C4-2B (cell line): ENCODE measurements around the gene LMO3.

Source experiments
- H3K27ac ChIP-seq: fragments of 450-650 bp; 2 replicates; pipeline ENCODE4 v1.5.1; 2017
- CTCF ChIP-seq: fragments of 450-650 bp; conservative IDR thresholded peaks from 2 replicates; pipeline ENCODE4 v1.5.1; 2017; ENCODE audit warnings: mild to moderate bottlenecking
- ZFX ChIP-seq: fragments of 450-650 bp; IDR thresholded peaks from 2 replicates; pipeline ENCODE4 v1.6.1; 2017

LMO3 gene

GRCh38 chr12:16613199-16613598, 7.2 kb upstream of the LMO3 start:
- no peak overlapping the region for H3K27ac ChIP-seq
- TF ChIP-seq CTCF = no peak
- TF ChIP-seq ZFX = no peak

GRCh38 chr12:16612647-16613046, 6.7 kb upstream of the LMO3 start:
- H3K27ac ChIP-seq = no peak overlapping the region
- TF ChIP-seq CTCF (no peak), ZFX (no peak)

GRCh38 chr12:16611146-16611545, 5.2 kb upstream of the LMO3 start:
- H3K27ac ChIP-seq = no peak overlapping the region
- TF ChIP-seq ZFX = no peak

- no peak for TF ChIP-seq ZFX
- no peak overlapping the region for H3K27ac ChIP-seq
Measured at GRCh38 chr12:16610743-16611142, 4.8 kb upstream of the LMO3 start.

GRCh38 chr12:16610001-16610585, 4.1 kb upstream of the LMO3 start:
- TF ChIP-seq CTCF = no peak
- TF ChIP-seq ZFX = no peak
- H3K27ac ChIP-seq = no peak overlapping the region

GRCh38 chr12:16608946-16609539, 3.1 kb upstream of the LMO3 start:
- TF ChIP-seq CTCF (no peak), ZFX (no peak)

GRCh38 chr12:16607906-16608775, 2.2 kb upstream of the LMO3 start:
- H3K27ac ChIP-seq = no peak overlapping the region
- no peak for TF ChIP-seq CTCF

More at GRCh38 chr12:16608946-16609539, 3.1 kb upstream of the LMO3 start:
- no peak overlapping the region for H3K27ac ChIP-seq

GRCh38 chr12:16606991-16607390, 1.0 kb upstream of the LMO3 start:
- TF ChIP-seq ZFX (no peak), CTCF (no peak)
- no peak overlapping the region for H3K27ac ChIP-seq
